GM21619 (cell line): Measurements from ENCODE around the gene RPUSD1.
"Not testable (repeated sequence)": the region's sequence is repeated elsewhere in the genome, so short reads cannot be mapped to it uniquely, and the experiment has no call there.

Experiments used
- ATAC-seq: cut with Tn5 transposase; IDR thresholded peaks from one replicate; pipeline ENCODE4 v1.9.1; 2021; ENCODE audit not compliant: unreplicated experiment

RPUSD1 gene

GRCh38 chr16:751152-752006 is 36.8 kb downstream of the RPUSD1 start:
- no peak for ATAC-seq

GRCh38 chr16:750485-750884 is 37.7 kb downstream of the RPUSD1 start:
- no peak for ATAC-seq

GRCh38 chr16:749010-749409 is 39.2 kb downstream of the RPUSD1 start:
- ATAC-seq, result no peak

- ATAC-seq, result no peak
These were observed 40.0 kb downstream of the RPUSD1 start for GRCh38 chr16:747978-748746.

GRCh38 chr16:746637-747036 is 41.5 kb downstream of the RPUSD1 start:
- ATAC-seq, result no peak

- no peak for ATAC-seq
These were observed 42.4 kb downstream of the RPUSD1 start for GRCh38 chr16:745739-746138.

- no peak for ATAC-seq
These were observed 44.2 kb downstream of the RPUSD1 start for GRCh38 chr16:743794-744500.

- ATAC-seq, result not testable (repeated sequence)
These were observed 45.3 kb downstream of the RPUSD1 start for GRCh38 chr16:742894-743293.

GRCh38 chr16:741986-742629 is 46.1 kb downstream of the RPUSD1 start:
- no peak for ATAC-seq

GRCh38 chr16:740764-741505 is 47.2 kb downstream of the RPUSD1 start, which contains the start of gene CIAO3:
CIAO3 (minus strand) TSS chr16:740997; CDS start chr16:740985, 12 bp downstream.
- peak; percentile 67 for ATAC-seq

GRCh38 chr16:740459-740763 is 47.8 kb downstream of the RPUSD1 start:
- peak; percentile 18 for ATAC-seq

GRCh38 chr16:739560-740458 is 48.4 kb downstream of the RPUSD1 start:
- ATAC-seq, result no peak

- ATAC-seq, result no peak
These were observed 51.2 kb downstream of the RPUSD1 start for GRCh38 chr16:736936-737481.

GRCh38 chr16:735982-736453 is 52.2 kb downstream of the RPUSD1 start:
- ATAC-seq, result no peak

- no peak for ATAC-seq
These were observed 53.0 kb downstream of the RPUSD1 start for GRCh38 chr16:734981-735881.
